Measurements from ENCODE around the gene GTF3C2.
"Not testable (repeated sequence)": the region's sequence is repeated elsewhere in the genome, so short reads cannot be mapped to it uniquely, and the experiment has no call there.

The GTF3C2 gene

DNA sequence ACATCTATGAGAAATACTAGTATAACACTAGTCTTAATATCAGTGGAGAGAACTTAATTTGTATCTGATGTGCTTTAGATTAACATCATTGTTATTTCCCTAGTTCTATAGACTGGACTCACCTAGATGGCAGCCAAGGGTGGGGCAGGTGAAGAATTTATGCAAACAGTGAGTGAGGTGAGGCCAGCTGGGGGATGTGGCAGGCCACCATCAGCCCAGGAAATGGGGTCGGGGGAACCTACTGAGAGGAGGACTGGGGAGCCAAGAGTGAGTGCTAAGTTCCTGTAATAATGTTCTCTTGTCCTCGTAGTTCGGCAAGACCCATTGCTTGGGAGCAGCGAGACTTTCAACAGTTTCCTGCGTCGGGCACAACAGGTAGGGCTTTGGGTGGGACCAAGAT, 16.4 kb upstream of the GTF3C2 start:
- no peak for DNase-seq

DNA sequence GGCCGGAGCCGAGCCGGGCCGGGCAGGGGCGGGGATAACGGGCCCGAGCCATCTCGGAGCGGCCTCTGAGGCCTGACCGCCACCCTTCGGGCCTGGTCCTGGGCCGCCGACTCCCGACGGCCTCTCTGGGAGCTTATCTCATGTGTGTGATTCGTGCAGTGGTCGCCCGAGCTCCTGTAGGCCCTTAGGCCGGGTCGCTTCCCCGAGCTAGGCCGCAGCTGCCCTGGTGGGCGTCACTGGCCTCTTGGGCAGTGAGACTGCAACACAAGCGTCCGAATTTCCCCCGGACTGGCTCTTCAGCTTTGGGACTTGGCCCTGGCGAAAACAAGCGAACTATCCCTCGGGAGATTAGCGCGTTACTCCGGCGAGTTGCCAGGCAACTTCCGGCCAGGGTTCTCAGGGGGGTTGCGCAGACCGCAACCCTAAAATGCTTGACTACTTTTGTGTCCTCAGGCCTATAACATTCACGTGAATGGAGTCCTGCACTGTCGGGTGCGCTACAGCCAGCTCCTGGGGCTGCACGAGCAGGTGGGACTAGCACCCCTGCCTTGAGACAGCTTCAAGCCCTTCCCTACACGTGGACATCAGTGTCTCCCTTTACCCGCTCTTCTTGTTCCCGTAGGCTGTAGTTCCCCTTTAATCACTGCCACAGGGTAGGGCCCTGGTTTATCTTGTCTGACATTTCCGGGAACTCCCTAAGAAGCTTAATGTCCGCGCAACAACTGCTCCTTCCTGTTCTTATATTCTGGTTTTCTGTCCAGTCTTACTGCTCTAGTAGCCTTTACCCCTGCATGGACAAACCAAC, 14.5 kb upstream of the GTF3C2 start:
- DNase-seq, result peak in 7 of 56 donors; percentile 34 to 67 (median 59)

DNA sequence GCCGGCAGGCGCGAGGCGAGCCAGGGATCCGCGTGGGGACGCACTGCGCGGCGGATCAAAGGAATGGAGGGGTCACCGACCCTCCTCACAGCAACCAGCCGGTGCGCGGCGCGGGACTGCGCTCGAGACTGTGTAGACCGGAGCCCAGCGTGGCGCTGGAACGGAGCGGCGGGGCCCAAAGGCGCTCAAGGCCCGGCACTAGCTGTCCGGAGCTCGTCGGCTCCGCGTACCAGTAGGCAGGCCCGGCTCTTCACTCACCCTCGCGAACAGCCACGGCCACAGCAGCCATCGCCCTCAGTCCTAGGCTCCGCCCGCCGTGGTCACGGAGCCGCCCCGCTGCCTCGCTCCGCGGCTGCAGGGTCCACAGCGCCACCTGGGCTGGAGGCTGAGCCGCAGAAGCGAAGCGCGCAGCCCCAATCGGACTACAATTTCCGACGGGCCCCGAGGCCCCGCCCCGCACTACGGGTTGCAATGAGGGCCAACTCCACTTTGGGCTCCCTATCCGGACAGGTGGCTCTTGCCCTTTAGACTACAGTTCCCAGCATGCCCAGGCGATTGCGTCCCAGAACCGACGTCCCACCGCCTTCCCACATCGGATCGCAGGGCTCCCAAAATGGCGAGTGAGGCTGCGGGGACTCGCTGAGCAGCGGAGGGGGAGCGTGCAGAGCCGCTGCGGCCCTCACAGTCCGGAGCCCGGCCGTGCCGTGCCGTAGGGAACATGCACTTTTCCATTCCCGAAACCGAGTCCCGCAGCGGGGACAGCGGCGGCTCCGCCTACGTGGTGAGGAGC, 13.7 kb upstream of the GTF3C2 start, which contains the start of the genes EIF2B4 and SNX17:
EIF2B4 (minus strand) TSS at position 313 of the 790 bp plus-strand sequence; CDS start at position 289, 24 bp downstream.
SNX17 (plus strand) TSS at position 591 of the 790 bp plus-strand sequence; CDS start at position 719, 128 bp downstream.
- DNase-seq, result peak; percentile 93 to 100 (median 99)

DNA sequence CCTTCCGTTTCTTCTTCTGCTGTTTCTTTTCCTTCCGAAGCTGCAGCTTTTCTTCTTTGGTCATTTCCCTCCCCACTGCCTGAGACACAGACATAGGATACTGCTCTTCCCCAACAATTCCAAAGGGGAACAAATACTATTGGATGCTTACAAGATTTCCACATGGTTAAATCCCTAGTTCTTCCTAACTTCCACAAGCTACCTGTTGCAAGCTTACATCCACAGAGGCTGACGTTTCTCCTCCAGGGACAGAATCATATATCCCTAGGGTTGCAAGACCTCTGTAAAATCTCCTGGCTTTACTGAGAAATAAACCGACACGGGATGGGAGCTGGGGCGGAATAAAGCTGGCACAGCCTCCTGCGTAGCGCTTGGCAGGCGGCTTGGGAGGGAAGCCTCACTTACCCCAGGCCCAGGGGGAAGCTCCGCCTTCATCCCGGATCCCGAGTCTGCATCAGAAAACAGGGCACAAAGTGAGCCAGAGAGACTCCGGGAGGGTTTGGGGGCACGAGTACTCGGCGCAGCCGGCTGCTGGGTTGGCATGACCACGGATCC, 13.0 kb upstream of the GTF3C2 start:
- DNase-seq, result peak in 23 of 56 donors; percentile 36 to 79 (median 59)

GRCh38 chr2:27363933-27364332, 7.4 kb upstream of the GTF3C2 start:
- no peak for DNase-seq

DNA sequence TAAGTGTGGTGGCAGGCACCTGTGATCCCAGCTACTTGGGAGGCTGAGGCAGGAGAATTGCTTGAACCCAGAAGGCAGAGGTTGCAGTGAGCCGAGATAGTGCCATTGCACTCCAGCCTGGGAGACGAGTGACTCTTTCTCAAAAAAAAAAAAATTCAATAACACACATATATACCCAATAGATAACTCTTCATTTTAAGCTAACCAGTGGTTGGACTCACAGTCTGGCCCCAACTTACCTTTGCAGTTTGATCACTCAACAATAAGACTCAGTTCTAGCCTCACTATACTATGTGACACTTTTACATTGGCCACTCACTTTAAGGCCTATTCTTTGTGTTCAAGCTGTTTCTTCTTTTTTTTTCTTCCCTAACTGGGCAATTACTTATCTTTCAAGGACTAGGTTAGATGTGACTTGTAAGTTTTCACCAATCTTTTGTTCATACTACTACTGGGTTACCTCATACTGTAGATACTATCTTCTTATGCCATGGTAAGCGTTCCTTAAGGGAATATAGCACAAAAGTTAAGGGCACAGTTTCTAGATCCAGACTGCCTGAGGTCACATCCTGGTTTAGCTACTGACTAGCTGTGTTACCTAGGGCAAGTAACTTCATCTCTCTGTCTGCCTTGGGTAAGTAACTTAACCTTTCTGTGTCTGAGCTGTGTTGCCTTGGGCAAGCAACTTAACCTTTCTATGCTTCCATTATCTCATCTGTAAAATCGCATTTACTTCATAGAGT, 6.3 kb upstream of the GTF3C2 start:
- no peak for DNase-seq

DNA sequence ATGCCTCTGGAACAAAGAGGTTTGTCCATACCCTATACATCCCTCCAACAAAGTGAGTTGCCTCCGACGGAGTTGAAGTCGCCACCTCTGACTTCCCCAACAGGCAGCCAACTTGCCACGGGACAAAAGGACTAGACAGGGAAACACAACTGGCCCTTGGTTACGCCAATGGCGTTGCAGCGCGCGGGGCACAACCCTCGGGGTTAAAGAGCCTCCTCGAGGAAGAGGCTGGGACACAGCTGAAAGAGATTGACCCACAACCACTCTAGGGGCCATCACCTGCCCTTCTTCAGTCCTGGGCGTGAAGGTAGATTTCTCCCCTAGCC, 545 bp downstream of the GTF3C2 start:
- DNase-seq, result peak in 11 of 56 donors; percentile 29 to 56 (median 38)

DNA sequence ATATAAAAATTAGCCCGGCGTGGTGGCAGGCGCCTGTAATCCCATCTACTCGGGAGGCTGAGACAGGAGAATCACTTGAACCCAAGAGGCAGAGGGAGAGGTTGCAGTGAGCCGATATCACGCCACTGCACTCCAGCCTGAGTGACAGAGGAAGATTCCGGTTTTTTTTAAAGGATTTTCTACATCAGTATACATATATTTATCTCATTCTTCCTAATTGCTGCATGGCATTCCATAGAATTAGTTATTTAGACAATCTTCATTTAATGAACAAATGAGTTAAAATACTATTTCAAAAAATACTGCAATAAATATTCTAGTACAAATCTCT, 2.0 kb downstream of the GTF3C2 start:
- no peak for DNase-seq

GRCh38 chr2:27353762-27354596, 2.6 kb downstream of the GTF3C2 start:
- no peak for DNase-seq

DNA sequence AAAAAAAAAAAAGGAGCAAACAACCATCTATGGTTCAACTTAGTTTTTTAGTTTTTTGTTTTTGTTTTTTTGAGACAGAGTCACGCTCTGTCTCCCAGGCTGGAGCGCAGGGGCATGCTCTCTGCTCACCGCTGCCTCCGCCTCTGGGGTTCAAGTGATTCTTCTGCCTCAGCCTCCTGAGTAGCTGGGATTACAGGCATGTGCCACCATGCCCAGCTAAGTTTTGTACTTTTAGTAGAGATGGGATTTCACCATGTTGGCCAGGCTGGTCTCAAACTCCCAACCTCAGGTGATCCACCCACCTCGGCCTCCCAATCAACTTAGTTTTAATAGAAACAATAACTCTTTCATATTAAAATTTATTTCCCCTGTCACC, 3.2 kb downstream of the GTF3C2 start:
- DNase-seq, result not testable (repeated sequence)

DNA sequence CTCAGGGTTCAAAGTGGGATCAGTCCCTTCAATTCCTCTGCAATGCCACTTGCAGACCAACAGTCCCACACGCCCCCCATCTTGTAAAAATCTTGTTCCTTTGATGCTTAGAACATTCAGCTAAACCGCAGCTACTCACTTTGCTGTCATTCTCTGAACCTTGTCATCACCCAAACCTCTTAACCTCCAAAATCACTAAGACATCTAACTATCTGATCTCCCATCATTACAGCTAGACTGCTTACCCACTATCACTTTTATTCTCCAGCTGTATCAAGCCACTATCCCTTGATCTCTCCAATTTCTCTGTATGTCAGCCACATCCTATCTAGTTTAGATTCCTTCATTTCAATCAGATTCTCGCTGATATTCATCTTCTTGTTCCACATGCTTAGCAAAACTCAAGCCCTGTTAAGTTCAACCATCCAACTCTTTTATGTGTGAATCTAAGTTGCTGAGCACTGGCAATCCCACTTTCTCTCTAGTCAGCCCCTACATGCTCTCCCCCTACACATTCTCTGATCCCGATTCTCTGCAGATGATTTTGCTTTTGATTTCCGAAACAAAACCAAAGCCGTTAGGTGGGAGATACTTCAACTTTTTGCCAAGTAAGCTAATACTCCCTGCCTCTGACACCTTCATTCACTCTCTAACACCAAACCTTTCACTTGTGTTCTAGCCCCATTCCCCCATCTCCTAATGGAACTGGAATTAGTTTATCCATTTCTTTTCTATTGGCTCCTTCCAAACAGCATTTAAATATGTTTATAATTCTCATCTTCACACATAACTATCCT, 4.6 kb downstream of the GTF3C2 start:
- DNase-seq, result no peak

GRCh38 chr2:27350106-27350693, 6.4 kb downstream of the GTF3C2 start:
- no peak for DNase-seq

GRCh38 chr2:27347641-27348040, 8.9 kb downstream of the GTF3C2 start:
- DNase-seq, result no peak

DNA sequence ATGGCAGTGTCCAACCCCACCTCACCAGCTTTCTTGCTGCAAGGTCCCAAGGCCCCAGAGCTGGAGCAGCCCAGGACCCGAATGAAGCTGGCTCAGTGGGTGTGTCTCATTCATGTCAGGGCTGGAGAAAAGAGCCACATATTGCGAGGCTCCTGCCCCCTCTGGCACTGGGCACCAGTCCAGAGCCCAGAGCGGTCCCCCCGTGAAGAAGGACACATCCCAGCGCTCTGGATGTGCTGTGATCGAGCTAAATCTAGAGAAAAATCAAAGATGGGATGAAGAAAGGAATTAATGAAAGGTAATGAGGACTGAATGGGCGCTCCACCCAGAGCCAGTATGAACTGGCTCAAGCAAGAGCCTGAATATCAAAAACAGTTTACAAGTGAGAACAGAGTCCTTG, 20.4 kb downstream of the GTF3C2 start:
- no peak for DNase-seq

- DNase-seq, result no peak
Observed at GRCh38 chr2:27335311-27335710, 21.3 kb downstream of the GTF3C2 start.

- no peak for DNase-seq
Observed at GRCh38 chr2:27324720-27325119, 31.8 kb downstream of the GTF3C2 start.

DNA sequence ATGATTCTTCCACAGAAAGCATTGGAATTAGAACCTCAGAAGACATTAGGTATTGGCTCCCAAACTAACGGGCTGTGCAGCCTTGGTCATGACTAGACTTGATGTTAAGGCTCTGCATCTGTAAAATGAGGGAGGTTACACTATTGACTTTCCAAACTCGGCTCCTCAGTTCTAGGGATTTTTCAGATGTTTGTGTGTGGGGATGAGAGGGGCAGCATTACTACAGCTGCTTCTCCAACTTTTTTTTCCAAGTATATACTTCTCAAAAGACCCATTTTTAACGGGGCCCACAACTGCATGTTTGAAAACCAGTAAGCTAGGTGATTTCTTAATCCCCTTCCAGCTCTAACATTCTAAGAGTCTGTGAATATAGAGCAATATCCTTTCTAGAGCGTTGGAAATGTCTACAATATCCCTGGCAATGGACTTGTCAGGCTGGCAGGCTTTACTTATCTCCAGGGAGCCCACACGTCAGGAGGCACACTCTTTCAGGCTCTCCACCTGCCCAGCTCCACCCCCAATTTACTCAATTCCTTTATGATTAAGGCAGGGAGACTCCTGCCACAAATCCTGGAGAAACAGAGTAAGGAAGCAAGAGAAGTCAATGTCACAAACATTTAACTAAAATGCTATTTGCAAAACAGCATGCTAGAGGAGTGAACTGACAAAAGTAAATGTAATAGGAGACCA, 32.8 kb downstream of the GTF3C2 start:
- DNase-seq, result no peak

DNA sequence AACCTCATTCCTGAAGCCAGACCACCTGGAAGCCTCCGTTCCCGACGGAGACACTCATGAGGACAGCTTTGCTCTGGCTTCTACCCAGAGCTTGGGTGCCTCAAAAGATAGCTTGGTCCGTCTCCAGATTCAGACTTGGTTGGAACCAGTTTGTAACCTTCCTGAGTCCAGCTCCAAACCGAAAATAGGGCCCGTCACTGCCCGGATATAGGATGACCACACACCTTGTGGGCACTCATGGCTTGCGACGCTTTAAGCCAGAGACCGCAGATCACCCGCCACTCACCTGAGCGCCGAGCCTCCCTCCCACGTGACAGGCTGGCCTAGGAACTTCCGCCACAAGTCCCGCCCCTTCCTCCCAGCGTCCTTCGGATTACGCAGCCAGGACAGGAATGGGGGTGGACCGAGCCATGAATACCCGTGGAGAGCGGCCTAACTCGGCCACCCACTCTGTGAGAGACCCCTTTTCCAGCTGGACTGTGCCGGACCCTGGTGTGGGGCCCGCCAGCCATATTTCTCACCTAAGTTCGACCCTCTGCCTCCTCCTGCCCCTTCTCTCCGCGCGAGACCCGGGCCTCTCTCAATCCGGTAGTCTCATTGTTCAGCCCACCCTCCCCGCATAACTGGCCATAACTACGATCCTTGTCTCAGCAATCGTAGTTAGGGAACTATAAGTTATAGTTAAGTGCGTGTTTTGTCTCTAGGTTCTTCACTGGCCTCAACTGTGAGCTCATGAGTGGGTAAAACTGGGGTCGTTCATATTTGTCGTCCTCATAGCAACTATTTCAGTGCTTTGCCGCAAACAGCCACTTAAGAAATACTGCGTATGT, 33.6 kb downstream of the GTF3C2 start, which contains the start of gene MPV17:
MPV17 (minus strand) TSS at position 332 of the 830 bp plus-strand sequence. CDS start 580 bp downstream, outside the sequence.
- DNase-seq, result peak in 55 of 56 donors; percentile 49 to 95 (median 85)

All from nucleus accumbens (tissue), 56 donors.